ENCODE measurements around the gene ACTG2.

Gene ACTG2

DNA sequence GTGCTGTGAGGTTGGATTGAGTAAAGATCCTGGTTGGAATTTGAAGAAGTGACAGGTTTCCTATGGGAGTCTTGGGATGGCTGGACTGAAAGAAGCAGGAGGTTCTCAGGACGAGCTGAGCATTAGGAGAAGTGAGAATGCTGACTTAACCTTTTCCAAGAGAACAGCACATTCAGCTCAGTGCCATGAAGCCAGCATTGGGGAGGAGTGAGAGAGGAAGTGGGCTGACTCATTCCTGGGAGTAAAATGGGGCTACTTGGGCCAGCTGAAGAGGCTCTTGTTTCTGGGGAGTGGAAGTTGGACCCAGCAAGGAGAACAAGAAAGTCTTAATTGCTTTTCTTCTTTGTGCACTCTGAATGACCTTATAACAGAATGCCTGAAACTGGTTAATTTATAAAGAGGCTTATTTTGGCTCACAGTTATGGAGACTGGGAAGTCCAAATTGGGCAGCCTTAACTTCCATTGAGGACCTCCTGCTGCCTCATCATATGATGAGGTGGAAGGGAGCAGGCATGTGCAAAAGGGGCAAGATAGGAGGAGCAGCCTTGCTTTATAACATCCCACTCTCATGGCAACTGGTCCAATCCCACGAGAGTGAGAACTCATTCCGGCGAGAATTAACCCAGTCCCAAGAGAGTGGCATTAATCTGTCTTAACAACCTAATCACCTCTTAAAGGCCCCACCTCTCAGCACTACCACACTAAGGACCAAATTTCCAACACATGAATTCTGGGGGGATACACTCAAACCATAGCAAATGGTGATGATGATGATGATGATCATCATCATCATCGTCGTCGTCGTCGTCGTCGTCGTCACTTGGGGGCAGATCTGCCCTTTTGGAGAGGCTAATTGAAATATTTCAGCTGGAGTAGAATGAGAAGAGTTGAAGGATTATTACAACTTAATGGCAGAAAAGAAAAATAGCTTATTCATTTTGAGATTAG, 60.0 kb downstream of the ACTG2 start:
- no peak overlapping the region for H3K4me3 Mint-ChIP-seq
- no peaks in the 10 kb centered on the region for H3K9me3 Mint-ChIP-seq (ENCODE audit: low read depth)
- H3K4me1 Mint-ChIP-seq (ENCODE audit: low read depth): peaks cover 73% of the 10 kb centered on the region
- H3K36me3 Mint-ChIP-seq: peaks cover 28% of the 10 kb centered on the region
- H3K27me3 Mint-ChIP-seq: no peaks in the 10 kb centered on the region
- peak overlapping the region; percentile 64 for H3K27ac Mint-ChIP-seq

DNA sequence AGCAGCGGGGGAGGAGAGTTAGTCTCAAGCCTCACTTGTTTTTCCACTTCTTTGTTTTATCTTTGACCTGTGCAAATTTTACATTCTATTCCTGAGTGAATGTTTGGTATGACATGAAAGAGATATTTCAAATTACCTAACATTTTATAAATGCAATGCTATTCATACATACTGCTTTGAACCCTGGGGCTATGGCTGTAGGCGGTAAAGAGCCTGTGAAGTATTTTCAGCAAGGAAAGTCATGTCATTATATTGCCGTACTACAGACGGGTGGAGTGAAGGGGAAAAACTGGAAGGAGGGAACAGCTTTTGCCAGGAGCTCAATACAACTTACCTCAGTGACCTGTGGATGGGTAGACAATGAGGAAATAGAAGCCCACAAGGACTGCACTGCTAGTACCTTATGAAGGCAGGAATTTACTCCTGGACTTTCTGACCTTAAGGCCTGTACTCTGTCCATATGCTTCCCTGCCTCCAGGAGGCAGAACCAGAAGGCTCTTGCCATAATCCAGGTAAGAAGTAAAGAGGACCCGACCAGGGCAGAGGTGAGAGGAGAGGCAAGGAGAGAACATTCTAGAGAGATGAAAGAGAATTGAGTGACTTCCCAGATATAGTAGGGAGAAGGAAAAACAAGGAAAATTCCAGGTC, 63.5 kb downstream of the ACTG2 start:
- peaks cover 45% of the 10 kb centered on the region for H3K4me1 Mint-ChIP-seq (ENCODE audit: low read depth)
- H3K27ac Mint-ChIP-seq: no peak overlapping the region
- no peak overlapping the region for H3K4me3 Mint-ChIP-seq
- H3K36me3 Mint-ChIP-seq: peaks cover 38% of the 10 kb centered on the region
- H3K9me3 Mint-ChIP-seq (ENCODE audit: low read depth): no peaks in the 10 kb centered on the region
- H3K27me3 Mint-ChIP-seq: no peaks in the 10 kb centered on the region

DNA sequence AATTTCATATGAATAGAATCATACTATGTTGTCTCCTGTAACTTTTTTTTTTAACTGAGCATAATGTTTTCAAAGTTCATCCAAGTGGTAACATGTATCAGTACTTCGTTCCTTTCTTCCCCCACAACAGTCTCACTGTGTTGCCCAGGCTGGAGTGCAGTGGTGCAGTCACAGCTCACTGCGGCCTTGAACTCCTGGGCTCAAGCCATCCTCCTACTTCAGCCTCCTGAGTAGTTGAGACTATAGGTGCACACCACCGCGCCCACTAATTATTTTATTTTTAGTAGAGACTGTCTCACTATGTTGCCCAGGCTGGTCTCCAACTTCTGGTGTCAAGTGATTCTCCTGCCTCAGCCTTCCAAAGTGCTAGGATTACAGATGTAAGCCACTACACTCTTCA, 68.5 kb downstream of the ACTG2 start:
- H3K36me3 Mint-ChIP-seq: peaks cover 25% of the 10 kb centered on the region
- H3K4me1 Mint-ChIP-seq (ENCODE audit: low read depth): peaks cover 45% of the 10 kb centered on the region
- H3K4me3 Mint-ChIP-seq: no peak overlapping the region
- H3K9me3 Mint-ChIP-seq (ENCODE audit: low read depth): no peaks in the 10 kb centered on the region
- H3K27me3 Mint-ChIP-seq: no peaks in the 10 kb centered on the region
- no peak overlapping the region for H3K27ac Mint-ChIP-seq

DNA sequence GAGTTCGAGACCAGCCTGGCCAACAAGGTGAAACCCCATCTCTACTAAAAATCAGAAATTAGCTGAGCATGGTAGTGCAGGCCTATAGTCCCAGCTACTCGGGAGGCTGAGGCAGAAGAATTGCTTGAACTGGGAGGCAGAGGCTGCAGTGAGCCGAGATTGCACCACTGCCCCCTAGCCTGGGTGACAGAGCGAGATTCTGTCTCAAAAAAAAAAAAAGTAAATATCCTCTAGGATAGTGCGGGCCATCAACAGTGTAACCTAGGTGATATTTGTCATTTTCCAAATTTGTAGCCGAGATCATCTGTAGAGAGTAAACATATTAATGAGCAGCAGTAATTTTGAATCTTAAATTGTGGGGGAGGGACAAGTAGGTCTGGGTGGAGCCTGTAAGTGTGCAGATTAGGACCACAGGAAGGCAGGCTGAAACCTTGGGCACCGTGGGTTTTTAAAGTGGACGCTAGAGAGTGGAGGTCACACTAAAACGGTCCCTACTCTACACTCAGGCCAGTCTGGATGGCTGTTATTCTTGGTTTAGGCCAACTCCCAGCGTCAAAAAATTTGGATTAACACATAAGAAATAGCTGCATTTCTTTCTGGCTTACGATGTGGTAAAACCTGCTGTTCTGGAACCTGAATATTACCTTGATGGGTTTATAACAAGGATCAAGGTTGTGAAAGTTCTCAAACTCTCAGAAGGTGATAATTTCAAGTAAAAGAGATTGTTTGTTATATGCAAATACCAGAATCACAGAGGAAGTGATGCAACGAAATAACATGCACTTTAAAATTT, 69.2 kb downstream of the ACTG2 start:
- Mint-ChIP-seq H3K36me3 (peaks cover 22% of the 10 kb centered on the region), H3K4me1 (ENCODE audit: low read depth) (peaks cover 41% of the 10 kb centered on the region), H3K27ac (no peak overlapping the region), H3K9me3 (ENCODE audit: low read depth) (no peaks in the 10 kb centered on the region), H3K27me3 (no peaks in the 10 kb centered on the region), H3K4me3 (no peak overlapping the region)

DNA sequence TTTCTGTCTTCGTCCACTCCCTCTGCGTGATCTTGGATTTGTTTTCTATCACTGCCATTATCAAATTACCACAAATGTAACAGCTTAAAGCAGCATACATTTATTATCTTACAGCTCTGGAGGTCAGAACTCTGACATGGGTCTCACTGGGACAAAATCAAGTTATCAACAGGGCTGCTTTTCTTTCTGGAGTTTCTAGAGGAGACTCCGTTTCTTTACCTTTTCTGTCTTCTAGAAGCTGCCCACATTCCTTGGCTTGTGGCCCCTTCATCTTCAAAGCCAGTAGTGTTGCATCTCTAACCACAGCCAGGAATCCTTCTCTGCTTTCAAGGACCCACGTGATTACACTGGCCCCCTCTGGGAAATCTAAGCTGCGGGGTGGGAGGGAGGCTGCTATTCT, 70.0 kb downstream of the ACTG2 start:
- H3K4me3 Mint-ChIP-seq: no peak overlapping the region
- H3K4me1 Mint-ChIP-seq (ENCODE audit: low read depth): peaks cover 45% of the 10 kb centered on the region
- H3K36me3 Mint-ChIP-seq: peaks cover 20% of the 10 kb centered on the region
- H3K27ac Mint-ChIP-seq: no peak overlapping the region
- no peaks in the 10 kb centered on the region for H3K9me3 Mint-ChIP-seq (ENCODE audit: low read depth)
- no peaks in the 10 kb centered on the region for H3K27me3 Mint-ChIP-seq

DNA sequence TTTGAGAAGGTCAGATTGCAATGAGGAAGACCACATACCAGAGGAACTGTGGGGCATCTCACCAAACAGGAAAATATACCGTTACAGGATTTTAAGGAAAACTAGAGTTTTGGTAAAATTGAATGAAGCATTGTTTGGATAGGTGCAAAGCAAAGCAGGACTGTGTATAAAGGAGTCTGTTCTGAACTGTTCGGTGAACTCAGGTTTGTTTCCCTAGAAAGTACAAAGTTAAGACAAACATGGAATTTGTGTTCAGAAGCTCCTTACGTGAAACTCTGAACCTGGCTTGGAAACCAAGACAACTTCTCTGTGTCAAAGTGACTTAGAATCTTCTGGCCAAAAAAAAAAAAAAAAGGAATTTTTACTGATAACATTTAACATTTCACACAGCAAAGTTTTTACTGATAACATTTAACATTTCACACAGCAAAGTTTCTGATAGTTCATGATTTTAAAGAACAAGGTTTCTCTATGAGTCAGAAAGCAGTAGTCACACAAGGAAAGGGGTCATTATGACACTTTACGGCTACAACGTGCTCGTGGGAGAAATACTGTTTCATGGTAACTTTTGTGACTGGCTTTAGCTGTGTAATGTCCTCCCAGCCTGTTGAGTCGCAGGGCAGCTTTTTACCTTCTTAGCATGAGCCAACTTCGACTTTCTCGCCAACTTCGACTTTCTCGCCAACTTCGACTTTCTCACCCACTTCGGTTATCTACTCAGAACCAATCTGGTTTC, 70.7 kb downstream of the ACTG2 start:
- Mint-ChIP-seq H3K27me3 (no peaks in the 10 kb centered on the region), H3K27ac (peak overlapping the region; percentile 78), H3K4me1 (ENCODE audit: low read depth) (peaks cover 48% of the 10 kb centered on the region), H3K9me3 (ENCODE audit: low read depth) (no peaks in the 10 kb centered on the region), H3K4me3 (peak overlapping the region; percentile 50), H3K36me3 (peaks cover 16% of the 10 kb centered on the region)

DNA sequence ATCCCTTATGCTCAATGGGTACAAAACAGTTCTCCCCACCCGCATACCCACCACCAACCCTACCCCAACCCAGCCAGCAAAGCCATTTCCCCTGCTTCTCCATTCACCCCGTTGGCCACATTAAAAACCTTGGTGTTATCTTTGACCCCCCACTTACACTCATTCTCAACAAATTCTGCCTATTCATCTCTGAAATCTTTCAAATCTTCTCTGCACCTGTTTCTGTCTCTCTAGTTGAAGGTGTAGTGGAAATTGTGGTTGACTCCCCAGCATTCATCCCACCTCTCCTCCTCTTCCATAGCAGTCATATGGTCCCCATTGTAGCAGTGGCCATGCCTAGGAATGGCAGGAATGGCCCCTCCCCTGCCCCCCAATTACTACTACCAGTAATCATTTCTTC, 71.4 kb downstream of the ACTG2 start:
- Mint-ChIP-seq H3K4me3 (peak overlapping the region; percentile 50), H3K36me3 (peaks cover 11% of the 10 kb centered on the region), H3K27ac (peak overlapping the region; percentile 78), H3K4me1 (ENCODE audit: low read depth) (peaks cover 50% of the 10 kb centered on the region), H3K9me3 (ENCODE audit: low read depth) (no peaks in the 10 kb centered on the region), H3K27me3 (no peaks in the 10 kb centered on the region)

DNA sequence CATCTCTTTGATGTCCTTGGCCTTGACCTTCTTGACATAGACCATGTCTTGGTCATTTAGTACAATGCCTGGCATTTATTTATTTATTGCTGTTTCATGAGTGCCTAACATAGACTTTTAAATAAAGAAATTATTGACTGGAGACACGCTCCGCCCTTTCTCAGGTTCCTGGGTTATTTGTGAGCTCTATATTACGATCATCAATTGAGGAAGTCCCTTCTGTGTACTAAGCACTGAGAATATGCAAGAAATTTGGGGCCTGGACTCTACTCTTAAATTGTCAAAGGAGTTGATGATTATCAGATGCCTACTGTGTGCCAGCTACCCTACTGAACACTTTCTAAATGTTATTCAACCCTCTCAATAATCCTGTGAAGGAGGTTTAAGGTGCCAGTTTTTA, 72.2 kb downstream of the ACTG2 start:
- Mint-ChIP-seq H3K4me1 (ENCODE audit: low read depth) (peaks cover 59% of the 10 kb centered on the region), H3K36me3 (peaks cover 8% of the 10 kb centered on the region), H3K27ac (no peak overlapping the region), H3K9me3 (ENCODE audit: low read depth) (no peaks in the 10 kb centered on the region), H3K4me3 (no peak overlapping the region), H3K27me3 (no peaks in the 10 kb centered on the region)

DNA sequence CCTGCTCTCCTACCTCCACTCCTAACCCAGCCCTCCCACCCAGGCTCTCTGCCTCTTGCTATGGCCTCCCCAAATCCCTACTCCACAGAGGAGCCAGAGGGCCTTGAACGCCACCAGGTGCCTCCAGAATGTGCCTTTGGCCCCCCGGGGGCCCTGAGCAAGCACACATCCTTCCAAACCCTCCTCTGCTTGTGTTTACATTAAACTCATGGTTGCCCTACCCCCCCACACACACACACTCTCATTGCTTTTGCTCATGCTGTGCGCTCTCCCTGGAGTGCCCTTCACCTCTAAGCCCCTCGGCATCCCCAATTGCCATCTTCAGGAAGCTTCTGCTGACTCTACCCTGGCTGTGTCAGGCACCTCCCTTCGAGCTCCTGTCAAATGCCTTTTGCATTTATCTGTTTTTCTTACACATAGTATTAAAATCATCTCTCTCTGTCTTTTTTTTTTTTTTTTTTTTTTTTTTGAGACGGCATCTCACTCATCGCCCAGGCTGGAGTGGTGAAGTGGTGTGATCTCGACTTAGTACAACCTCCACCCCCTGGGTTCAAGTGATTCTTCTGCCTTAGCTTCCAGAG, 75.6 kb downstream of the ACTG2 start:
- Mint-ChIP-seq H3K4me3 (peak overlapping the region; percentile 20), H3K9me3 (ENCODE audit: low read depth) (no peaks in the 10 kb centered on the region), H3K4me1 (ENCODE audit: low read depth) (peaks cover 83% of the 10 kb centered on the region), H3K36me3 (no peaks in the 10 kb centered on the region), H3K27me3 (no peaks in the 10 kb centered on the region), H3K27ac (no peak overlapping the region)

DNA sequence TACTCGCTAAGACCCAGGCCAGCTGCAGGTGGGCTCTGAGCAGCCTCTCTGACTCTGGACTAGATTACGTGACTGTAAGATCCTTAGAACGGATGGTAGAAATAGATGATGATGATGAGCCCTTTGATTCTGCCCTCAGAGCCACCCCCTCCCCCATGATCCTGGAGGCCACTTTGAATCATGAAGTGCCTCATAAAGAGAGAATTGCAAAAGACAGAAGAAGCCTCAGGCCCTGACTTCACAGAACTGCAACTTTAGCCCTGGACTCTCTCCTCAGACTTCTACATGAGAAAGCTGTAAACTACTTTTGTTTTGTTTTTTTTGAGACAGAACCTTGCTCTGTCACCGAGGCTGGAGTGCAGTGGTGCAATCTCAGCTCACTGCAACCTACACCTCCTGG, 76.5 kb downstream of the ACTG2 start:
- H3K36me3 Mint-ChIP-seq: no peaks in the 10 kb centered on the region
- H3K27ac Mint-ChIP-seq: peak overlapping the region; percentile 4
- peak overlapping the region; percentile 25 for H3K4me3 Mint-ChIP-seq
- no peaks in the 10 kb centered on the region for H3K27me3 Mint-ChIP-seq
- H3K9me3 Mint-ChIP-seq (ENCODE audit: low read depth): no peaks in the 10 kb centered on the region
- peaks cover 74% of the 10 kb centered on the region for H3K4me1 Mint-ChIP-seq (ENCODE audit: low read depth)

Measured in activated naive CD8-positive, alpha-beta T cell (primary cell).